Thoracic aorta (tissue), 2 donors: Measurements from ENCODE around the gene CCDC15. TPM values are rescaled to one million over a fixed set of nuclear protein-coding genes. Genes with fewer than 3 reads are reported as not detected.

Source experiments
- ATAC-seq: fragments of 150-250 bp; one replicate; pipeline ENCODE4 v1.8.0; 2017; ENCODE audit warnings: low read depth; ENCODE audit not compliant: insufficient number of reproducible peaks, low FRiP score
- DNase-seq: peaks from one replicate; pipeline ENCODE4 v3.0.0-alpha.2; 2020; ENCODE audit warnings: low spot score
- H3K27ac ChIP-seq, 2 donors: fragments of 200-600 bp; sonication (generic); 1 replicate in 1 of 2; 2 replicates in 1 of 2; pipeline ENCODE4 v1.5.1; 2016; ENCODE audit warnings: mild to moderate bottlenecking in 2 of 2, moderate library complexity in 2 of 2
- H3K27me3 ChIP-seq: fragments of 200-600 bp; sonication (generic); replicated peaks from 2 replicates; pipeline ENCODE4 v1.6.0; 2016; ENCODE audit warnings: mild to moderate bottlenecking; ENCODE audit not compliant: insufficient read depth
- H3K36me3 ChIP-seq: fragments of 200-600 bp; sonication (generic); one replicate; pipeline ENCODE4 v1.5.1; 2016
- H3K4me1 ChIP-seq, 2 donors: fragments of 200-600 bp; sonication (generic); 1 replicate in 1 of 2; 2 replicates in 1 of 2; pipeline versions ENCODE4 v1.5.1 to v1.6.0; 2016; ENCODE audit warnings: low read depth in 2 of 2, mild to moderate bottlenecking in 1 of 2; ENCODE audit not compliant: control insufficient read depth in 1 of 2
- H3K4me3 ChIP-seq: fragments of 200-600 bp; sonication (generic); 2 replicates; pipeline ENCODE4 v1.5.1; 2016; ENCODE audit warnings: mild to moderate bottlenecking
- H3K9me3 ChIP-seq: fragments of 200-600 bp; sonication (generic); 2 replicates; pipeline ENCODE4 v1.5.1; 2016
- CTCF ChIP-seq: fragments of 200-600 bp; sonication (generic); IDR thresholded peaks from one replicate; pipeline ENCODE4 v1.5.1; 2019; ENCODE audit warnings: antibody characterized with exemption
- total RNA-seq, 2 donors: library from RNA; depleted of rRNA; stranded (reverse); fragments of >200 nt; gene quantifications; one replicate each; pipeline versions ENCODE4 v1.1.0 to v1.2.3, GENCODE V29; 2016

Gene CCDC15
- total RNA-seq, 2 donors from 2014 or later = 0.49 to 1.2 TPM

- H3K27ac ChIP-seq = no peak overlapping the region
- H3K4me1 ChIP-seq = no peaks in the 10 kb centered on the region
- no peak for ATAC-seq
- no peak for DNase-seq
- TF ChIP-seq CTCF = no peak
- no peaks in the 10 kb centered on the region for H3K27me3 ChIP-seq
- no peak overlapping the region for H3K4me3 ChIP-seq
- H3K36me3 ChIP-seq = no peaks in the 10 kb centered on the region
- no peaks in the 10 kb centered on the region for H3K9me3 ChIP-seq
These were observed 34.1 kb upstream of the CCDC15 start for GRCh38 chr11:124919898-124920297.

- DNase-seq (no peak), ATAC-seq (peak; percentile 24)
- H3K4me1 ChIP-seq = no peaks in the 10 kb centered on the region
- H3K36me3 ChIP-seq = no peaks in the 10 kb centered on the region
- no peaks in the 10 kb centered on the region for H3K27me3 ChIP-seq
- no peak for TF ChIP-seq CTCF
- peak overlapping the region; percentile 75 for H3K4me3 ChIP-seq
- no peaks in the 10 kb centered on the region for H3K9me3 ChIP-seq
- no peak overlapping the region for H3K27ac ChIP-seq
These were observed 33.6 kb upstream of the CCDC15 start for GRCh38 chr11:124920356-124920755.

GRCh38 chr11:124920870-124921609 is 33.0 kb upstream of the CCDC15 start:
- no peak for DNase-seq
- H3K4me1 ChIP-seq = no peaks in the 10 kb centered on the region
- no peaks in the 10 kb centered on the region for H3K27me3 ChIP-seq
- H3K4me3 ChIP-seq = peak overlapping the region; percentile 75
- ATAC-seq = peak; percentile 32
- H3K9me3 ChIP-seq = no peaks in the 10 kb centered on the region
- no peaks in the 10 kb centered on the region for H3K36me3 ChIP-seq
- TF ChIP-seq CTCF = no peak
- H3K27ac ChIP-seq = no peak overlapping the region

- no peaks in the 10 kb centered on the region for H3K27me3 ChIP-seq
- DNase-seq = no peak
- H3K27ac ChIP-seq = no peak overlapping the region
- no peaks in the 10 kb centered on the region for H3K36me3 ChIP-seq
- TF ChIP-seq CTCF = no peak
- H3K4me3 ChIP-seq = no peak overlapping the region
- H3K4me1 ChIP-seq = no peaks in the 10 kb centered on the region
- ATAC-seq = no peak
- H3K9me3 ChIP-seq = no peaks in the 10 kb centered on the region
These were observed 31.2 kb upstream of the CCDC15 start for GRCh38 chr11:124922831-124923230.

GRCh38 chr11:124923296-124923695 is 30.7 kb upstream of the CCDC15 start:
- H3K27me3 ChIP-seq = no peaks in the 10 kb centered on the region
- ATAC-seq (no peak), DNase-seq (no peak)
- H3K36me3 ChIP-seq = no peaks in the 10 kb centered on the region
- H3K9me3 ChIP-seq = no peaks in the 10 kb centered on the region
- no peaks in the 10 kb centered on the region for H3K4me1 ChIP-seq
- H3K4me3 ChIP-seq = no peak overlapping the region
- TF ChIP-seq CTCF = no peak
- no peak overlapping the region for H3K27ac ChIP-seq
